ENCODE measurements around the gene GARRE1. TPM values are rescaled to one million over a fixed set of nuclear protein-coding genes. Genes with fewer than 3 reads are reported as not detected.

GARRE1 gene
- polyA plus RNA-seq, 3 donors = 32.4 to 32.9 (median 32.6) TPM

GRCh38 chr19:34284505-34284904 lies 30.2 kb downstream of the GARRE1 start:
- no peak for DNase-seq (ENCODE audit: low read depth in 3 of 3, low spot score in 2 of 3)

- no peak for DNase-seq (ENCODE audit: low read depth in 3 of 3, low spot score in 2 of 3)
Measured at GRCh38 chr19:34287662-34288140, 33.3 kb downstream of the GARRE1 start.

- DNase-seq (ENCODE audit: low read depth in 3 of 3, low spot score in 2 of 3) = no peak
Measured at GRCh38 chr19:34288381-34288780, 34.0 kb downstream of the GARRE1 start.

- no peak for DNase-seq (ENCODE audit: low read depth in 3 of 3, low spot score in 2 of 3)
Measured at GRCh38 chr19:34291235-34291634, 36.9 kb downstream of the GARRE1 start.

GRCh38 chr19:34295103-34295502 lies 40.7 kb downstream of the GARRE1 start:
- DNase-seq (ENCODE audit: low read depth in 3 of 3, low spot score in 2 of 3) = no peak

- no peak for DNase-seq (ENCODE audit: low read depth in 3 of 3, low spot score in 2 of 3)
Measured at GRCh38 chr19:34298891-34299520, 44.7 kb downstream of the GARRE1 start.

- no peak for DNase-seq (ENCODE audit: low read depth in 3 of 3, low spot score in 2 of 3)
Measured at GRCh38 chr19:34299576-34299975, 45.2 kb downstream of the GARRE1 start.

GRCh38 chr19:34300380-34300779 lies 46.0 kb downstream of the GARRE1 start:
- no peak for DNase-seq (ENCODE audit: low read depth in 3 of 3, low spot score in 2 of 3)

GRCh38 chr19:34300962-34301361 lies 46.6 kb downstream of the GARRE1 start:
- no peak for DNase-seq (ENCODE audit: low read depth in 3 of 3, low spot score in 2 of 3)

Other genes with a start within 250 kb of the GARRE1 start
- gene LSM14A, start 82.0 kb upstream of the GARRE1 start, polyA plus RNA-seq (ENCODE audit: insufficient read length in 3 of 3) = 100 to 1,000 TPM; 194 to 212 (median 198) TPM
- gene GPI, start 110.6 kb downstream of the GARRE1 start, polyA plus RNA-seq (ENCODE audit: insufficient read length in 3 of 3) = 100 to 1,000 TPM; 133 to 148 (median 143) TPM
- gene PDCD2L, start 149.8 kb downstream of the GARRE1 start, polyA plus RNA-seq (ENCODE audit: insufficient read length in 3 of 3) = 10 to 100 TPM; 15.0 to 16.6 (median 15.4) TPM
- 100 to 1,000 TPM; 168 to 205 (median 182) TPM for gene UBA2, start 173.8 kb downstream of the GARRE1 start, polyA plus RNA-seq (ENCODE audit: insufficient read length in 3 of 3)
- 10 to 100 TPM; 34.2 to 46.8 (median 37.7) TPM for gene WTIP, start 227.2 kb downstream of the GARRE1 start, polyA plus RNA-seq (ENCODE audit: insufficient read length in 3 of 3)